Measurements from ENCODE around the gene UST. TPM values are rescaled to one million over a fixed set of nuclear protein-coding genes. Genes with fewer than 3 reads are reported as not detected.
A peak's percentile ranks its signal among the peaks of the same experiment; 100 is the strongest.

The UST gene
- total RNA-seq, 1 experiment from 2014 or later = 7.6 TPM

- Histone ChIP-seq H3K9me3 (replicated peaks) (no peaks in the 10 kb centered on the region), H3K36me3 (no peaks in the 10 kb centered on the region), H3K4me1 (replicated peaks) (peaks cover 15% of the 10 kb centered on the region), H3K4me3 (no peak overlapping the region), H3K27ac (no peak overlapping the region), H3K27me3 (replicated peaks) (no peaks in the 10 kb centered on the region)
- DNase-seq (ENCODE audit: low read depth in 1 of 2, low spot score in 2 of 2) = no peak
Measured at GRCh38 chr6:149076355-149076734, 329.5 kb downstream of the UST start.

- peak in 1 of 2 experiments; percentile 51 for DNase-seq (ENCODE audit: low read depth in 1 of 2, low spot score in 2 of 2)
- no peak overlapping the region for H3K27ac ChIP-seq
- H3K4me1 ChIP-seq (replicated peaks) = peaks cover 15% of the 10 kb centered on the region
- no peaks in the 10 kb centered on the region for H3K27me3 ChIP-seq (replicated peaks)
- no peaks in the 10 kb centered on the region for H3K9me3 ChIP-seq (replicated peaks)
- H3K36me3 ChIP-seq = no peaks in the 10 kb centered on the region
- no peak overlapping the region for H3K4me3 ChIP-seq
Measured at GRCh38 chr6:149077208-149077607, 330.4 kb downstream of the UST start.

DNA sequence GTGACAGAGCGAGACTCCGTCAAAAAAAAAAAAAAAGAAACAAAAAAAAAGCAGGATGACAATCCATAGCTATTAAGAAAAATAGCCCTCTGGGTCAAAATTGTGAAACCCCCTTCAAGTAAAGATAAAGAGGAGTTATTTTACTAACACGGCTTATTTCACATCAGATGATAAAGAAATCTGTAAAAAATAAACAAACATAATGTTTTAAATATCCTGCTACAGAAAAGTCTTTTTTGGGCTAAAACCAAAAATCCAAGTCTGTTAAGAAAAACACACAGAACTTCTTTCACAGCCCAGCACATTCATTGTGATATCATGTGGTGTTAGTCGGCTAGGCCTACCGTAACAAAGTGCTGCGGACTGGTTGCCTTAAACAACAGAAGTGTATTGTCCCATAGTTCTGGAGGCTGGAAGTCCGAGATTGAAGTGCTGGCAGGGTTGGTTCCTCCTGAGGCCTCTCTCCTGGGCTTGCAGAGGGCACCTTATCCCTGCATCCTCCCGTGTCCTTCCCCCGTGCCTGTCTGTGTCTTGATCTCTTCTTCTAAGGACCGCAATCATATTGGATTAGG lies 331.5 kb downstream of the UST start:
- Histone ChIP-seq H3K4me3 (no peak overlapping the region), H3K27me3 (replicated peaks) (no peaks in the 10 kb centered on the region), H3K36me3 (no peaks in the 10 kb centered on the region), H3K9me3 (replicated peaks) (no peaks in the 10 kb centered on the region), H3K27ac (no peak overlapping the region), H3K4me1 (replicated peaks) (peaks cover 19% of the 10 kb centered on the region)
- DNase-seq (ENCODE audit: low read depth in 1 of 2, low spot score in 2 of 2) = no peak

DNA sequence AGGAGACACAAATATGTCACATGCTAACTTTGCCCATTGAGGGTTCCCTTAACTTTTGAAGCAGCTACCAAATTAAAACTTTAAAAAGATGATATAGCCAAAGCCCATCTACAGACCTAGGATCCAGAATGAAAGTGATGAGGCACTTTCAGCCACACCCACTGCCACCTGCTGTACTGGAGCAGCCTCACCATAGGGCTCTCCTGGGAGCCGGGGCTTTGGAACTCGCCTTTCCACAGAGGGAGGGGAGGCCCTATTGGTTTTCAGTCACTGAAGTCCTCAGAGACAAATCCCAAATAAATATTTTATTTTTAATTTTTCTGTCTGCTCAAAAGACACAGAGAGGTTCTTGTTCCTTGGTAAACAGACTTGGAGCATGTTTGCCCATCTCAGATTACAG lies 332.6 kb downstream of the UST start:
- Histone ChIP-seq H3K36me3 (no peaks in the 10 kb centered on the region), H3K9me3 (replicated peaks) (no peaks in the 10 kb centered on the region), H3K4me3 (no peak overlapping the region), H3K27ac (no peak overlapping the region), H3K4me1 (replicated peaks) (peaks cover 19% of the 10 kb centered on the region), H3K27me3 (replicated peaks) (no peaks in the 10 kb centered on the region)
- DNase-seq (ENCODE audit: low read depth in 1 of 2, low spot score in 2 of 2) = no peak

DNA sequence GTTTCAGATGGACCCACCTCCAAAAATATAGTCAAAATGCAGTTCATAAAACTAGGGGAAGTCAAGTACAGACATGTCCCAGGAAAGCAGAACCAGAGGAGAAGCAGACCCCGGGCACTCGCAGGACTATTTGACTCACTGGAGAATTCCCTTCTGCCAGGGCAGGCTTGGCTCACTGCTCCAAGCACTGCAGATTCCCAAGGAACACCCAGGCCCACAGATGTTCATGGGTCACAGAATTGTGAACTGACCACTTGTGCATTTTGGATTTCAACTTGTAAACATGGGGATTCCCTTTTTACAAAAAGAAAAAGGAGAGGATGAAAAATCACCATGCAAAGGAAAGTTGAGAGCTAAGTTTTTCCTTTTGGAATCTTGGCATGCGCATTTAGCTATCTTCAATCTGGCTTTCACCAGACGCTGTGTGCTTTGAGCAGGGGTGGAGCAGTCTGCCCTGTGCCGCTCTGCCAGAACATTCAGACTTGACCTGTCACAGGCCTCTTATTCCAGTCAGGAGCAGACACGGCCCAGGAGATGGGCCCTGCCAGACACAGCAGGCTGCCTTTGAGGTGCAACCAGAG lies 333.2 kb downstream of the UST start:
- no peaks in the 10 kb centered on the region for H3K27me3 ChIP-seq (replicated peaks)
- H3K4me1 ChIP-seq (replicated peaks) = peaks cover 19% of the 10 kb centered on the region
- no peak for DNase-seq (ENCODE audit: low read depth in 1 of 2, low spot score in 2 of 2)

DNA sequence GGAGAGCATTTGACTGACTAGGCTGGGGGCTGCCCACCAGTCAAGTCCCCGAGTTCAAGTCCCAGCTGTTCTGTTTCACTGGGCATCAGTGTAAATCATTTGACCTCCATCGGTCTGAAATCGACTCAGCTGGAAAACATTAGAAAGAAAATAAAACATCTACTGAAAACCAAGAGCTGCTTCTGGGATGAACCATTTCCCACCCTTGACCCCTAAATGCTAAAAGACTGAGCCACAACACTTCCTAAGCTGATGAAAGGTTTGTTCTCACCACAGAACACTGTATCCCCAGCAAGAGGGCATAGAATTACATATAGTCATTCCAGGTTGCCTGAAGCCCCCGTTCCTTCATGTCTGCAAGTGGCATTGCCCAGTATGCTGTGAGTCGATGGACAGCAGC lies 333.7 kb downstream of the UST start:
- no peak for DNase-seq (ENCODE audit: low read depth in 1 of 2, low spot score in 2 of 2)
- Histone ChIP-seq H3K27me3 (replicated peaks) (no peaks in the 10 kb centered on the region), H3K27ac (no peak overlapping the region), H3K4me3 (no peak overlapping the region), H3K4me1 (replicated peaks) (peaks cover 19% of the 10 kb centered on the region), H3K36me3 (no peaks in the 10 kb centered on the region), H3K9me3 (replicated peaks) (no peaks in the 10 kb centered on the region)

More for the DNA sequence above, 333.2 kb downstream of the UST start:
- Histone ChIP-seq H3K36me3 (no peaks in the 10 kb centered on the region), H3K27ac (no peak overlapping the region), H3K4me3 (no peak overlapping the region), H3K9me3 (replicated peaks) (no peaks in the 10 kb centered on the region)

- no peak overlapping the region for H3K27ac ChIP-seq
- H3K36me3 ChIP-seq = no peaks in the 10 kb centered on the region
- H3K27me3 ChIP-seq (replicated peaks) = no peaks in the 10 kb centered on the region
- no peaks in the 10 kb centered on the region for H3K9me3 ChIP-seq (replicated peaks)
- no peak overlapping the region for H3K4me3 ChIP-seq
- peaks cover 14% of the 10 kb centered on the region for H3K4me1 ChIP-seq (replicated peaks)
- no peak for DNase-seq (ENCODE audit: low read depth in 1 of 2, low spot score in 2 of 2)
Measured at GRCh38 chr6:149081281-149081680, 334.5 kb downstream of the UST start.

GRCh38 chr6:149082320-149082719 lies 335.5 kb downstream of the UST start:
- Histone ChIP-seq H3K4me1 (replicated peaks) (peaks cover 9% of the 10 kb centered on the region), H3K27ac (no peak overlapping the region), H3K36me3 (no peaks in the 10 kb centered on the region), H3K4me3 (no peak overlapping the region), H3K9me3 (replicated peaks) (no peaks in the 10 kb centered on the region), H3K27me3 (replicated peaks) (no peaks in the 10 kb centered on the region)
- DNase-seq (ENCODE audit: low read depth in 1 of 2, low spot score in 2 of 2) = peak; percentile 49 to 80

- DNase-seq (ENCODE audit: low read depth in 1 of 2, low spot score in 2 of 2) = no peak
- Histone ChIP-seq H3K9me3 (replicated peaks) (no peaks in the 10 kb centered on the region; the same call in 1 of the 2 replicates), H3K4me3 (no peak overlapping the region), H3K27me3 (replicated peaks) (no peaks in the 10 kb centered on the region), H3K27ac (no peak overlapping the region), H3K36me3 (no peaks in the 10 kb centered on the region), H3K4me1 (replicated peaks) (peaks cover 4% of the 10 kb centered on the region; the same call in 1 of the 2 replicates)
Measured at GRCh38 chr6:149084026-149084425, 337.2 kb downstream of the UST start.

DNA sequence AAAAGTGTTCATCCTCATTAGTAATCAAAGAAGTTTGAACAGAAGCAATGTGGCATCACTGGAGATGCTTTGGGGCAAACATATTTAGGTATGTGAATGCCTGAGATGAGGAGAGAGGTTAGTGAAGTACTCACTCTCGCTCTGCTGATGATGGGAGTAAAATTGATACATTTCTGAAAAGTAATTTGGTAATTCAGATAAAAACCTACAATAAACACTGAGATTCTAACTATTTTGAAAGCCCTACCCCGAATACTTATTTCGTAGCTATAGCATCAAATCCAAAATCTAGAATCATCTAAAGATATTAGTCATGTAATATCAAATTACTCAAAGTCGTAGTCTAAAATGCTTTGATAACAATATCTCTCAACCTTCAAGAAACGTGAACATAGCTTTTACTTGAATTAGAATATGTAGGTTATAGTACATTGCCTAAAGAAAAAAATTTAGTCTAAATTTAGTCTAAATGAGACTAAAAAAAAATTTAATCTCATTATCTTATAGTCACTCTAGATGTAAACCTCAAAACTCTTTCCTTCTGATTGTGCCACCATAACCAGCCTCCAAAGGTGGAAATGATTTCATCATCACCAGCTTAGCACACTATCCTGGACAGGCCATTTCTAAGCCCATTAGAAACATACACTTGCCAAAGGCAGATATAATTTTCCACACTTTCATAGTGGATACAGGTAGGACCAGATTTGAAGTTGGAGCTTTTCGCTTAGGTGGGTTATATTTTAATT lies 338.2 kb downstream of the UST start:
- H3K27ac ChIP-seq = no peak overlapping the region
- no peaks in the 10 kb centered on the region; the same call in 1 of the 2 replicates for H3K9me3 ChIP-seq (replicated peaks)
- H3K4me1 ChIP-seq (replicated peaks) = peaks cover 4% of the 10 kb centered on the region; the same call in 1 of the 2 replicates
- H3K36me3 ChIP-seq = no peaks in the 10 kb centered on the region
- no peak for DNase-seq (ENCODE audit: low read depth in 1 of 2, low spot score in 2 of 2)
- H3K27me3 ChIP-seq (replicated peaks) = no peaks in the 10 kb centered on the region
- no peak overlapping the region for H3K4me3 ChIP-seq

GRCh38 chr6:149085557-149085938 lies 338.7 kb downstream of the UST start:
- no peak for DNase-seq (ENCODE audit: low read depth in 1 of 2, low spot score in 2 of 2)

DNA sequence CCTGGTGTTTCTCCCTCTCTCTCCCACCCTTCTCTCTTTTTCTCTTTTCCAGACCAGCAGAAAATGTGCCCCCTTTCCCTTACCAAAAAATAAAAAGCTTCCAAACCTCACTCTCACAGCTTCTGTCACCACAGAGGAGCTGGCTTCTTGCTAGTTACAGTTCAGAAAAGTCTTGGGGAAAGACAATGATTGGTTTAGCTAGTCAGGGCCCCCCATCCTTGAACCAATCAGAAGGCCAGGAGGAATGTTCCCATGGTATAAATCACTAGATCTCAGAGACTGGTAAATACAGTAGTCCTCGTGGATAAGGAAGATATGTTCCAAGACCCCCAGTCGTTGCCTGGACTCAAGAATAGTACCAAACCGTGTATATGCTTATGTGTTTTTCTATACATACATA lies 339.5 kb downstream of the UST start:
- DNase-seq (ENCODE audit: low read depth in 1 of 2, low spot score in 2 of 2) = no peak
- peaks cover 4% of the 10 kb centered on the region; the same call in 1 of the 2 replicates for H3K4me1 ChIP-seq (replicated peaks)
- H3K4me3 ChIP-seq = no peak overlapping the region
- H3K27ac ChIP-seq = no peak overlapping the region
- no peaks in the 10 kb centered on the region for H3K27me3 ChIP-seq (replicated peaks)
- no peaks in the 10 kb centered on the region for H3K36me3 ChIP-seq
- no peaks in the 10 kb centered on the region; the same call in 1 of the 2 replicates for H3K9me3 ChIP-seq (replicated peaks)

More at GRCh38 chr6:149085557-149085938, 338.7 kb downstream of the UST start:
- no peaks in the 10 kb centered on the region for H3K36me3 ChIP-seq
- no peak overlapping the region for H3K4me3 ChIP-seq
- no peaks in the 10 kb centered on the region for H3K27me3 ChIP-seq (replicated peaks)
- peaks cover 4% of the 10 kb centered on the region; the same call in 1 of the 2 replicates for H3K4me1 ChIP-seq (replicated peaks)
- H3K9me3 ChIP-seq (replicated peaks) = no peaks in the 10 kb centered on the region; the same call in 1 of the 2 replicates
- H3K27ac ChIP-seq = no peak overlapping the region

- Histone ChIP-seq H3K4me3 (no peak overlapping the region), H3K27me3 (replicated peaks) (no peaks in the 10 kb centered on the region), H3K36me3 (no peaks in the 10 kb centered on the region), H3K27ac (no peak overlapping the region), H3K4me1 (replicated peaks) (peaks cover 12% of the 10 kb centered on the region), H3K9me3 (replicated peaks) (no peaks in the 10 kb centered on the region; the same call in 1 of the 2 replicates)
- no peak for DNase-seq (ENCODE audit: low read depth in 1 of 2, low spot score in 2 of 2)
Measured at GRCh38 chr6:149087898-149088297, 341.1 kb downstream of the UST start.

DNA sequence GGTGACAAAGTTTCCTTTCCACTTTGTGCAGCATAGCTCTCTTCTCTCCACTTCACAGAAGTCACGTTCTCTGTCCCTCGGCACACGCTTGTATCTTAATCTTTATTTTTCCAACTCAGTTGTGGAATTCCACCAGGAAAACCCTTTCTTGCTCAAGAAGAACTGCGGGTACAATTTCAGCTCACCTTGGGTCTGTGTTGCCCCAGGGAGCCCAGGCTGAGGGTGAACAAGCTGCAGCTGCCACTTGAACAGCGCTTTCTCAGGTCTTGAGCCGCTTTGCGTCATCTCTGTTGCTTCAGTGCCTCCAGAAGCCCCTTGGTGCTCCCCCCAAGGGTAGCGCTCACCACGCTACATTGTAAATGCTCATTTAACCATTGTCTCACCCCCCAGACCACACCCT lies 341.5 kb downstream of the UST start:
- DNase-seq (ENCODE audit: low read depth in 1 of 2, low spot score in 2 of 2) = no peak
- Histone ChIP-seq H3K27me3 (replicated peaks) (no peaks in the 10 kb centered on the region), H3K9me3 (replicated peaks) (no peaks in the 10 kb centered on the region; the same call in 1 of the 2 replicates), H3K4me1 (replicated peaks) (peaks cover 15% of the 10 kb centered on the region), H3K36me3 (no peaks in the 10 kb centered on the region), H3K27ac (no peak overlapping the region), H3K4me3 (no peak overlapping the region)

Data from SJSA1 (cell line).